OCI-LY1 (cell line): ENCODE results near the gene SDK1.

Experiments
- H2AFZ ChIP-seq: fragments of 200-600 bp; sonication (generic), shearing (Covaris generic); 2 replicates; pipeline ENCODE4 v1.6.0; 2014; ENCODE audit warnings: antibody characterized with exemption, mild to moderate bottlenecking, low read length
- H3F3A ChIP-seq: fragments of 200-600 bp; sonication (generic), shearing (Covaris generic); 2 replicates; pipeline ENCODE4 v1.6.0; 2014; ENCODE audit warnings: mild to moderate bottlenecking, antibody characterized with exemption, low read length, moderate library complexity; ENCODE audit not compliant: insufficient read depth
- H3K27ac ChIP-seq: fragments of 200-600 bp; sonication (generic); 2 replicates; pipeline ENCODE4 v1.5.1; 2014; ENCODE audit warnings: low read length, mixed run types, mild to moderate bottlenecking, low read depth; ENCODE audit not compliant: poor library complexity, severe bottlenecking
- H3K27me3 ChIP-seq: fragments of 200-600 bp; sonication (generic); 2 replicates; pipeline ENCODE4 v1.6.0; 2014; ENCODE audit warnings: antibody characterized with exemption, mild to moderate bottlenecking, low read length, moderate library complexity; ENCODE audit not compliant: insufficient read depth
- H3K36me3 ChIP-seq: fragments of 200-600 bp; sonication (generic); 2 replicates; pipeline ENCODE4 v1.6.1; 2014; ENCODE audit warnings: mild to moderate bottlenecking, antibody characterized with exemption, low read length, moderate library complexity, mixed read lengths; ENCODE audit not compliant: insufficient read depth
- H3K4me1 ChIP-seq: fragments of 200-600 bp; sonication (generic); 2 replicates; pipeline ENCODE4 v1.5.1; 2014; ENCODE audit warnings: mild to moderate bottlenecking, low read length, moderate library complexity; ENCODE audit not compliant: insufficient read depth, severe bottlenecking
- H3K4me2 ChIP-seq: fragments of 200-600 bp; sonication (generic), shearing (Covaris generic); 2 replicates; pipeline ENCODE4 v1.6.1; 2014; ENCODE audit warnings: low read length
- H3K4me3 ChIP-seq: fragments of 200-600 bp; sonication (generic); 2 replicates; pipeline ENCODE4 v1.5.1; 2014; ENCODE audit warnings: low read length, low read depth, mild to moderate bottlenecking, mixed read lengths; ENCODE audit not compliant: poor library complexity, severe bottlenecking
- H3K79me2 ChIP-seq: fragments of 200-600 bp; shearing (Covaris generic); 2 replicates; pipeline ENCODE4 v1.6.1; 2016; ENCODE audit warnings: mixed run types, low read length, mixed read lengths; ENCODE audit not compliant: insufficient read depth
- H3K9ac ChIP-seq: fragments of 200-600 bp; sonication (generic), shearing (Covaris generic); 2 replicates; pipeline ENCODE4 v1.6.1; 2014; ENCODE audit warnings: mild to moderate bottlenecking, low read length, mixed read lengths
- H3K9me2 ChIP-seq: fragments of 200-600 bp; sonication (generic), shearing (Covaris generic); 2 replicates; pipeline ENCODE4 v1.6.1; 2014; ENCODE audit warnings: low read depth, mild to moderate bottlenecking, low read length, mixed read lengths
- H3K9me3 ChIP-seq: fragments of 200-600 bp; shearing (Covaris generic); 2 replicates; pipeline ENCODE4 v1.6.1; 2014; ENCODE audit warnings: low read length, mixed read lengths
- H4K20me1 ChIP-seq: fragments of 200-600 bp; sonication (generic), shearing (Covaris generic); 2 replicates; pipeline ENCODE4 v1.6.0; 2016; ENCODE audit warnings: mild to moderate bottlenecking, low read length; ENCODE audit not compliant: insufficient read depth
- CTCF ChIP-seq: fragments of 200-600 bp; sonication (generic), shearing (Covaris generic); IDR thresholded peaks from 2 replicates; pipeline ENCODE4 v1.5.1; 2017; ENCODE audit warnings: mild to moderate bottlenecking, antibody characterized with exemption, low read length, moderate library complexity, mixed read lengths
- EZH2 ChIP-seq: fragments of 200-600 bp; sonication (generic), shearing (Covaris generic); IDR thresholded peaks from 2 replicates; pipeline ENCODE4 v1.8.0; 2017; ENCODE audit warnings: borderline replicate concordance, mixed run types, mild to moderate bottlenecking, antibody characterized with exemption, low read length, moderate library complexity, mixed read lengths

SDK1 gene

GRCh38 chr7:4070214-4070613 lies 769.2 kb downstream of the SDK1 start:
- no peak overlapping the region for H2AFZ ChIP-seq
- H3K4me1 ChIP-seq = peaks cover under 1% of the 10 kb centered on the region
- TF ChIP-seq EZH2 (no peak), CTCF (no peak)
- no peaks in the 10 kb centered on the region for H3K9me3 ChIP-seq
- H3K9me2 ChIP-seq = no peaks in the 10 kb centered on the region
- no peaks in the 10 kb centered on the region for H3F3A ChIP-seq
- H3K27ac ChIP-seq = no peak overlapping the region
- peaks cover 12% of the 10 kb centered on the region; the same call in 1 of the 2 replicates for H3K36me3 ChIP-seq
- no peaks in the 10 kb centered on the region for H4K20me1 ChIP-seq
- H3K4me2 ChIP-seq = no peak overlapping the region
- no peak overlapping the region for H3K9ac ChIP-seq
- no peaks in the 10 kb centered on the region for H3K79me2 ChIP-seq
- no peak overlapping the region for H3K4me3 ChIP-seq
- H3K27me3 ChIP-seq = no peaks in the 10 kb centered on the region

GRCh38 chr7:4071370-4072058 lies 770.5 kb downstream of the SDK1 start:
- Histone ChIP-seq H3K9me3 (no peaks in the 10 kb centered on the region), H3K79me2 (no peaks in the 10 kb centered on the region), H3K36me3 (peaks cover 12% of the 10 kb centered on the region; the same call in 1 of the 2 replicates), H3K4me2 (no peak overlapping the region), H3K27me3 (no peaks in the 10 kb centered on the region), H4K20me1 (no peaks in the 10 kb centered on the region), H3K27ac (no peak overlapping the region), H3K9ac (no peak overlapping the region), H3F3A (no peaks in the 10 kb centered on the region), H3K4me3 (no peak overlapping the region), H2AFZ (no peak overlapping the region), H3K4me1 (no peaks in the 10 kb centered on the region), H3K9me2 (no peaks in the 10 kb centered on the region)
- TF ChIP-seq CTCF (no peak), EZH2 (no peak)

GRCh38 chr7:4072161-4072925 lies 771.3 kb downstream of the SDK1 start:
- Histone ChIP-seq H3K4me1 (no peaks in the 10 kb centered on the region), H3K4me2 (no peak overlapping the region), H3F3A (no peaks in the 10 kb centered on the region), H4K20me1 (no peaks in the 10 kb centered on the region), H3K27me3 (no peaks in the 10 kb centered on the region), H3K9me3 (no peaks in the 10 kb centered on the region), H3K36me3 (peaks cover 21% of the 10 kb centered on the region; the same call in 1 of the 2 replicates), H3K9ac (no peak overlapping the region), H3K27ac (no peak overlapping the region), H3K4me3 (no peak overlapping the region), H3K9me2 (no peaks in the 10 kb centered on the region), H3K79me2 (no peaks in the 10 kb centered on the region), H2AFZ (no peak overlapping the region)
- TF ChIP-seq CTCF (no peak), EZH2 (no peak)
